Neuron (in vitro differentiated cells): ENCODE data around the gene UPK3B.
"Not testable (repeated sequence)": the region's sequence is repeated elsewhere in the genome, so short reads cannot be mapped to it uniquely, and the experiment has no call there.

Source experiments
- H2AFZ ChIP-seq: one replicate; pipeline ENCODE4 v1.6.1; 2013; ENCODE audit warnings: low read depth, mild to moderate bottlenecking, inconsistent platforms, low read length, moderate library complexity
- H3K27me3 ChIP-seq: one replicate; pipeline ENCODE4 v1.6.1; 2013; ENCODE audit warnings: low read length; ENCODE audit not compliant: insufficient read depth
- H3K36me3 ChIP-seq: one replicate; pipeline ENCODE4 v1.6.1; 2013; ENCODE audit warnings: low read length; ENCODE audit not compliant: insufficient read depth
- H3K4me1 ChIP-seq: one replicate; pipeline ENCODE4 v1.6.1; 2013; ENCODE audit warnings: low read length; ENCODE audit not compliant: insufficient read depth
- H3K4me3 ChIP-seq: 2 replicates; pipeline ENCODE4 v1.5.1; 2013; ENCODE audit warnings: mild to moderate bottlenecking, low read length, moderate library complexity
- H3K9me3 ChIP-seq: one replicate; pipeline ENCODE4 v1.6.1; 2013; ENCODE audit warnings: low read length

Gene UPK3B

GRCh38 chr7:76509931-76510877, at the start of gene UPK3B:
Gene UPK3B, plus strand, starts transcription at chr7:76510552. Its CDS starts 101 bp downstream, at chr7:76510653.
- Histone ChIP-seq H3K4me3 (no peak within 1 kb of the TSS), H3K27me3 (no peaks in the 10 kb centered on the region), H2AFZ (no peak within 1 kb of the TSS), H3K36me3 (no peaks in the 10 kb centered on the region), H3K4me1 (peaks cover 10% of the 10 kb centered on the region), H3K9me3 (no peaks in the 10 kb centered on the region)

GRCh38 chr7:76460767-76461166, 49.6 kb upstream of the UPK3B start:
- not testable (repeated sequence) for H3K36me3 ChIP-seq, H2AFZ ChIP-seq, H3K9me3 ChIP-seq, H3K27me3 ChIP-seq, H3K4me1 ChIP-seq, H3K4me3 ChIP-seq

- not testable (repeated sequence) for H3K4me1 ChIP-seq
- peak within 1 kb of the TSS; percentile 46 for H3K4me3 ChIP-seq
Measured at GRCh38 chr7:76461464-76462101, 48.8 kb upstream of the UPK3B start, which contains the start of gene DTX2. Gene DTX2, plus strand, starts transcription at chr7:76461709. Its CDS starts 18,801 bp downstream, at chr7:76480510.

GRCh38 chr7:76462271-76462882, 48.0 kb upstream of the UPK3B start:
- H3K9me3 ChIP-seq, H3K27me3 ChIP-seq, H2AFZ ChIP-seq, H3K4me1 ChIP-seq, H3K36me3 ChIP-seq, H3K4me3 ChIP-seq: not testable (repeated sequence)

More at GRCh38 chr7:76461464-76462101, 48.8 kb upstream of the UPK3B start, which contains the start of gene DTX2:
- H3K36me3 ChIP-seq, H3K27me3 ChIP-seq, H2AFZ ChIP-seq, H3K9me3 ChIP-seq: not testable (repeated sequence)

GRCh38 chr7:76464959-76465358, 45.4 kb upstream of the UPK3B start:
- not testable (repeated sequence) for H3K4me3 ChIP-seq, H2AFZ ChIP-seq, H3K27me3 ChIP-seq, H3K9me3 ChIP-seq, H3K36me3 ChIP-seq, H3K4me1 ChIP-seq

GRCh38 chr7:76465950-76466349, 44.4 kb upstream of the UPK3B start:
- not testable (repeated sequence) for H3K9me3 ChIP-seq, H3K4me3 ChIP-seq, H3K36me3 ChIP-seq, H3K4me1 ChIP-seq, H3K27me3 ChIP-seq, H2AFZ ChIP-seq

- H3K4me1 ChIP-seq, H3K27me3 ChIP-seq, H3K4me3 ChIP-seq, H2AFZ ChIP-seq, H3K9me3 ChIP-seq, H3K36me3 ChIP-seq: not testable (repeated sequence)
Measured at GRCh38 chr7:76467743-76468404, 42.5 kb upstream of the UPK3B start.

GRCh38 chr7:76471556-76472221, 38.7 kb upstream of the UPK3B start:
- H2AFZ ChIP-seq, H3K4me1 ChIP-seq, H3K36me3 ChIP-seq, H3K9me3 ChIP-seq, H3K27me3 ChIP-seq, H3K4me3 ChIP-seq: not testable (repeated sequence)

- H2AFZ ChIP-seq, H3K4me1 ChIP-seq, H3K36me3 ChIP-seq, H3K4me3 ChIP-seq, H3K27me3 ChIP-seq, H3K9me3 ChIP-seq: not testable (repeated sequence)
Measured at GRCh38 chr7:76473097-76473496, 37.3 kb upstream of the UPK3B start.

GRCh38 chr7:76476280-76476679, 34.1 kb upstream of the UPK3B start:
- H2AFZ ChIP-seq, H3K9me3 ChIP-seq, H3K36me3 ChIP-seq, H3K27me3 ChIP-seq, H3K4me1 ChIP-seq, H3K4me3 ChIP-seq: not testable (repeated sequence)

GRCh38 chr7:76476742-76477474, 33.4 kb upstream of the UPK3B start:
- H3K9me3 ChIP-seq, H3K4me3 ChIP-seq, H3K4me1 ChIP-seq, H3K36me3 ChIP-seq, H3K27me3 ChIP-seq, H2AFZ ChIP-seq: not testable (repeated sequence)

- H3K27me3 ChIP-seq, H2AFZ ChIP-seq, H3K4me1 ChIP-seq, H3K36me3 ChIP-seq, H3K4me3 ChIP-seq, H3K9me3 ChIP-seq: not testable (repeated sequence)
Measured at GRCh38 chr7:76479628-76480027, 30.7 kb upstream of the UPK3B start.
